BJ (cell line): ENCODE measurements around the gene TJP3. TPM values are rescaled to one million over a fixed set of nuclear protein-coding genes. Genes with fewer than 3 reads are reported as not detected.
"Not testable (repeated sequence)": the region's sequence is repeated elsewhere in the genome, so short reads cannot be mapped to it uniquely, and the experiment has no call there.

Experiments used
- CTCF ChIA-PET: fragments of 350-600 bp; formaldehyde crosslinking; extraction: SDS; loops from one replicate; lab custom pipeline; 2021; ENCODE audit warnings: antibody characterized with exemption, inconsistent platforms; lab: Yijun Ruan, JAX
- POLR2A ChIA-PET: fragments of 300-600 bp; sonication (Branson Sonifier 250); formaldehyde crosslinking; extraction: SDS; loops from one replicate; lab custom pipeline; 2021; ENCODE audit warnings: antibody characterized with exemption; lab: Charles Lee
- DNase-seq: peaks from one replicate; pipeline ENCODE4 v3.0.0-alpha.2; 2011; ENCODE audit warnings: low read depth
- H3K27me3 ChIP-seq: 2 replicates; pipeline ENCODE4 v1.6.0; 2011; ENCODE audit warnings: low read length; ENCODE audit not compliant: control insufficient read depth, insufficient read depth
- H3K36me3 ChIP-seq: 2 replicates; pipeline ENCODE4 v1.5.1; 2011; ENCODE audit warnings: low read length; ENCODE audit not compliant: control insufficient read depth, insufficient read depth
- H3K4me3 ChIP-seq: 2 replicates; pipeline ENCODE4 v1.5.1; 2011; ENCODE audit warnings: low read depth, mild to moderate bottlenecking, control low read depth, low read length
- CTCF ChIP-seq: IDR thresholded peaks from 2 replicates; pipeline ENCODE4 v1.5.1; 2011; ENCODE audit warnings: low read depth, mild to moderate bottlenecking, control low read depth, inconsistent platforms, low read length, moderate library complexity; ENCODE audit not compliant: insufficient read depth
- polyA plus RNA-seq: library from polyadenylated mRNA; depleted of rRNA; stranded (reverse); fragments of >200 nt; gene quantifications from 2 replicates; pipeline ENCODE4 v1.2.3, GENCODE V29; 2011

Gene TJP3
- polyA plus RNA-seq, 1 experiment = not detected

GRCh38 chr19:3761382-3762129 lies 53.4 kb downstream of the TJP3 start, which contains the start of gene APBA3:
Gene APBA3 (minus strand): TSS chr19:3761692. CDS start chr19:3760264, 1,428 bp downstream.
- DNase-seq = peak; percentile 29
- peaks cover 6% of the 10 kb centered on the region for H3K36me3 ChIP-seq
- CTCF ChIA-PET = interaction anchor here (0.6 to 1.9 kb wide), 7 partner anchors 10 to 101 kb away, joined by 3 to 8 read pairs (median 4); partner anchors contain the start of gene RAX2
- POLR2A ChIA-PET = no interaction called here
- H3K27me3 ChIP-seq = no peaks in the 10 kb centered on the region
- H3K4me3 ChIP-seq = peak within 1 kb of the TSS; percentile 90
- peak; percentile 75 for TF ChIP-seq CTCF

- ChIA-PET CTCF (interaction anchor here (0.6 to 1.9 kb wide), 5 partner anchors 9 to 100 kb away, joined by 3 to 8 read pairs (median 4); partner anchors contain the start of gene RAX2), POLR2A (interaction anchor here (1.0 kb wide), 1 partner anchor 9 kb away, joined by 3 read pairs; no protein-coding TSS in a partner anchor)
- no peak overlapping the region for H3K4me3 ChIP-seq
- no peaks in the 10 kb centered on the region for H3K27me3 ChIP-seq
- peaks cover 10% of the 10 kb centered on the region for H3K36me3 ChIP-seq
- no peak for DNase-seq
- TF ChIP-seq CTCF = no peak
These were observed 53.9 kb downstream of the TJP3 start for GRCh38 chr19:3762130-3762473.

- Histone ChIP-seq H3K36me3 (peaks cover 11% of the 10 kb centered on the region), H3K4me3 (peak within 1 kb of the TSS; percentile 90), H3K27me3 (no peaks in the 10 kb centered on the region)
- ChIA-PET POLR2A (interaction anchor here (0.5 to 1.0 kb wide), 2 partner anchors 10 to 31 kb away, joined by 3 read pairs; no protein-coding TSS in a partner anchor), CTCF (interaction anchor here (0.6 to 1.9 kb wide), 9 partner anchors 9 to 377 kb away, joined by 3 to 8 read pairs (median 4); partner anchors contain the start of gene RAX2)
- DNase-seq = peak; percentile 90
- no peak for TF ChIP-seq CTCF
These were observed 54.6 kb downstream of the TJP3 start, which contains the start of gene MRPL54 for GRCh38 chr19:3762501-3763459. Gene MRPL54 (plus strand): TSS chr19:3762682. CDS start chr19:3762701, 19 bp downstream.

GRCh38 chr19:3765121-3765520 lies 56.9 kb downstream of the TJP3 start:
- DNase-seq = no peak
- ChIA-PET CTCF (no interaction called here), POLR2A (no interaction called here)
- no peak for TF ChIP-seq CTCF
- Histone ChIP-seq H3K4me3 (no peak overlapping the region), H3K36me3 (peaks cover 7% of the 10 kb centered on the region), H3K27me3 (no peaks in the 10 kb centered on the region)

- POLR2A ChIA-PET, CTCF ChIA-PET: not testable (repeated sequence)
These were observed 57.6 kb downstream of the TJP3 start for GRCh38 chr19:3765757-3766156.

More at GRCh38 chr19:3765757-3766156, 57.6 kb downstream of the TJP3 start:
- not testable (repeated sequence) for H3K36me3 ChIP-seq, H3K4me3 ChIP-seq, H3K27me3 ChIP-seq, DNase-seq
